ENCODE measurements around the gene NRXN3.
A peak's percentile ranks its signal among the peaks of the same experiment; 100 is the strongest.

NRXN3 gene

GRCh38 chr14:78598046-78598920, 428.1 kb downstream of the NRXN3 start:
- peak; percentile 64 for DNase-seq

GRCh38 chr14:78605025-78605762, 435.0 kb downstream of the NRXN3 start:
- no peak for DNase-seq

- no peak for DNase-seq
These were observed 435.8 kb downstream of the NRXN3 start for GRCh38 chr14:78605897-78606500.

DNA sequence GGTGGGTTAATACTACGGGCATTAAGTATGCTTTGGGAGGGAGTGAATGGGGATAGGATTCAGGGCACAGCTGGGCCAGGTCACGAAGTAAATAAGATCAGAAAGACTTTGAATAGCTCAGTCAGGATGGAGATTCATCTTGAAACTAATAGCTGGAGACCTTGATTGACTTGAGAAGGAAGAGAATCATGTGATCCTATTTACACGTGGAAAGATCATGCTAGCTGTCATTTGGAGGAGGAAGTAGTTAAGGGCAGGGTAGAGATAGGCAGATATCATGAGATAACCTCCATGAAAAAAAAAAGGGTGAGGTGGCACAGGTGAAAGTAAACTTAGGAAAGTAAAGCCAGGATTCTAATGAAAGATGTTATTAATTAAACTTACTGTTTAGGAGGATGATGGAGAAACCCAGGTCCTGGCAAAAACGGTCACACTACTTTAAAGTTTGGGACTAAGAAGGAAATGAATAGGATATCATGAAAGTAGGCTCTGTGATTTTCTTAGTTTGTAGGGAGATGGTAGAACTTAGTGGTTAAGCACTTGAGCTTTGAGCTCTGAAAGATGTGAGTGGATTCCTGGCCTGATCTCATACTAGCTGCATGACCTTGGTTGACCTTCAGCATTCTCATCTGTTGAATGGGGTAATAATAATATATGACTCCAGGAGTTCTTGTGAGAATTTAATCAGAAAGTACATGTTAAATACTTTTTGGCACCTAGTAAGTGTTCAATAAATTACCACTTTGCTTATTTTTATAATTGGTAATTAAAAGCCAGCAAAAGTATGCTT, 439.0 kb downstream of the NRXN3 start:
- no peak for DNase-seq

- peak; percentile 54 for DNase-seq
These were observed 440.8 kb downstream of the NRXN3 start for GRCh38 chr14:78610994-78611393.

DNA sequence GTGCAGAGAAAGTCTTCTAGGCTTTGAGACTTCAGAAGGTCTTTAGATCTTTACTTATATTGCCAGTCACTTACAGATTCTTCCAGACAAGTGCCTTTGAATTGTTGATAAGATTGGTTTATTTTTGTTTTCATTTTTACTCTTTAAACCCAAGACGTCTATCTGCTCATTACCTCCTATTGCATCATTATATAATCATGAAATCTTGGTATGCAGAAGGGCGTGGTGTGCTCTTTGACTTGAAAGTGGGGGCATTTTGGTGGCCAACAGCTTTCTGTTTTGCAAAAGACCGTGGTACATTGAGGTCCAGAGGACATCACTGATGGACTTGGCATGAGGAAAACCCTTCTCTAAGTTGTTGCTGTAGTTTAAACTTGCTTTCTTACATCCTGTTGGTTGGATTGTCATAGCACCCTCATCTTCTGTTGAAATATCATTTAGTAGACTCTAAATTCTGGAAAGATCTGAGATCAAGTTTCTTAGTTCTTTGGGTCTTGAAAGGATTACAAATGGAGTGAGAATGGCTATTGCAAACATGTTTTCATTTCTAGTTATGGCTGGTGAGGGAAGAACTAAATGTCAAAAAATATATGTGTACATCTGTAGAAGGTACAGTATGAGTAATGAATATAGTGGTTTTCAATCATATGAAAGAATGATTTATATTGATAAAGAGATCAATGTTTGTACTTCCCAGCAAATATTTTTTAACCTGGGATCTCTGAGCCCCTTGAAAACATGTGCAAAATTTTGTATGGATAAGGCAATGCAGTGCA, 441.8 kb downstream of the NRXN3 start:
- DNase-seq, result no peak

DNA sequence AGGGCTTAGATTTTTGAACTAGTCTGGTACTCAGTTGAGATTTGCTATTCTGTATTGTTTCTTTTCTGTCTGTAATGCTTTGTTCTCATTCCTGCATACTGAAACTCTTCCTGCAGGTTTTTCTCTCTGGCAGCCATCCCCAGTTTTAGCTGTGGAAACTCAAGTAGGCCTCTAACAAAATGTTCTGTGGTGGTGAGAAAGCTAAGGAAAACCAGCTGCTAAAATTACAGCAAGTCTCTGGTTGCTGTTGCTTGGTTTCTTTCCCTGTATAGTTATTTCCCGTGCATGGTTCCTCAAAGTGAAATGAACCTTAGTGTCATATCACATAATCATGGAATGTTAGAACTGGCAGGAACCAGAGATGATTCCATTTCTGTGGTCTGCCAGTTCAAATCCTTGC, 442.5 kb downstream of the NRXN3 start:
- DNase-seq, result no peak

- DNase-seq, result no peak
These were observed 444.4 kb downstream of the NRXN3 start for GRCh38 chr14:78614593-78614992.

- DNase-seq, result no peak
These were observed 447.6 kb downstream of the NRXN3 start for GRCh38 chr14:78617735-78618134.

GRCh38 chr14:78618368-78618767, 448.2 kb downstream of the NRXN3 start:
- no peak for DNase-seq

- no peak for DNase-seq
These were observed 456.9 kb downstream of the NRXN3 start for GRCh38 chr14:78627114-78627513.

GRCh38 chr14:78631551-78631950, 461.4 kb downstream of the NRXN3 start:
- no peak for DNase-seq

DNA sequence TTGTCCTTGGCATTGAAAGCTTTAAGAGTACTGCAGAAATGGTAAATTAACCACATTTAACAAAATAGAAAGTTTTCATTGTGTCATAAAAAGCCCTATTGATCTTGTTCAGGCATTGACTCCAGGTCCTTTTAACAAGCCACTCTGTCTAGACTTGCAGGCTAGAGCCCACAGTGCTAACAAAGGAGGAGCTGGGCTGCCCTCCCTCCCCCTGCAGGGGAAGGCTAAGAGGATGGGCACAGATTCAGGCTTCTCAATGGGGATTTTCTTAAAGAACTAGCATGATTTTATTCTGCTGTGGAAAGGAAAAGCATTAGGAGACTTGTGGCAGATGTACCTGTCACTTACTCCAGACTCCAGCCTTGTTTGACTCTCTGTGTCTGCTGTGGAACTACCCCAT, 463.6 kb downstream of the NRXN3 start:
- DNase-seq, result no peak

GRCh38 chr14:78637489-78637888, 467.3 kb downstream of the NRXN3 start:
- DNase-seq, result no peak

- no peak for DNase-seq
These were observed 467.8 kb downstream of the NRXN3 start for GRCh38 chr14:78637908-78638475.

GRCh38 chr14:78638926-78639325, 468.8 kb downstream of the NRXN3 start:
- no peak for DNase-seq

DNA sequence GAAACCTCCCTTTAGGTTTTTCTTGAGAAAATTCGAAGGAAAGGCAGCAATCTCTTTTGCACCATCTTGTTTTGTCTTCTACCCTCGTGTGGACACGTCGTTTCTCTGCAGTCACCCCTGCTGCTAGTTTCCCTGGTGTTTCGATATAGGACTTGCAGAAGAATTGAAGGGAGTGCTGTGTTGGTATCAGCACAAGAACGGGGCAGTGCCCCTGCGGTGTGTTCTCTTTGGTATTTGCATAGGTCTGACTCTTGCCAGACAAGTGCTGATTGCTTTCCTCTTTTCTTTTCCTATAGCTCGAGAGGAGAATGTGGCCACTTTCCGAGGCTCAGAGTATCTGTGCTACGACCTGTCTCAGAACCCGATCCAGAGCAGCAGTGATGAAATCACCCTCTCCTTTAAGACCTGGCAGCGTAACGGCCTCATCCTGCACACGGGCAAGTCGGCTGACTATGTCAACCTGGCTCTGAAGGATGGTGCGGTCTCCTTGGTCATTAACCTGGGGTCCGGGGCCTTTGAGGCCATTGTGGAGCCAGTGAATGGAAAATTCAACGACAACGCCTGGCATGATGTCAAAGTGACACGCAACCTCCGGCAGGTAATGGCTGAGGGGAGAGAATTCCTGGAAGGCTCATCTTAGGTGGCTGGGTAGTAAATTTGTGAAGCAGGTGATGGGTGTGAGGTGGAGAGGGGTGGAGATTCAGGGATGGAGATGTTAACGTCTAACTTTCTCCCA, 474.8 kb downstream of the NRXN3 start:
- DNase-seq, result no peak

DNA sequence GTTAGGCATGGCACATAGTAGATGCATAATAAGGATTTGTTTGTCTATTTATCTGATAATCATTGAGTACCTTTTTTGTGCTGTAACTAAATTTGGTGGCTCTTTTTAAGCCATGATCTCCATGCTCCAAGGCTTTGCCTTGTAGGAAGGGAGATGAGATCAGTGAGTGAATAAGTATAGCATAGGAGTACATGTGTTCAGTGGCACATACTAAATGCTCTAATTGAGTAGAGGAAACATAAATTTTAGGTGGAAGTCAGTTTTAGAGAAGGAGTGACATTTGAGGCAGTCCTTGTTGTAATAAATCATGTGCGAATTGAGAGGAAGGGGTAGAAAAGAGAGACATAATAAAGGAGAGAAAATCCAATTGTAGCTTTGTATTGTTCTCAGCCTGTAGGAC, 482.6 kb downstream of the NRXN3 start:
- DNase-seq, result no peak

- no peak for DNase-seq
These were observed 483.0 kb downstream of the NRXN3 start for GRCh38 chr14:78653173-78653572.

DNA sequence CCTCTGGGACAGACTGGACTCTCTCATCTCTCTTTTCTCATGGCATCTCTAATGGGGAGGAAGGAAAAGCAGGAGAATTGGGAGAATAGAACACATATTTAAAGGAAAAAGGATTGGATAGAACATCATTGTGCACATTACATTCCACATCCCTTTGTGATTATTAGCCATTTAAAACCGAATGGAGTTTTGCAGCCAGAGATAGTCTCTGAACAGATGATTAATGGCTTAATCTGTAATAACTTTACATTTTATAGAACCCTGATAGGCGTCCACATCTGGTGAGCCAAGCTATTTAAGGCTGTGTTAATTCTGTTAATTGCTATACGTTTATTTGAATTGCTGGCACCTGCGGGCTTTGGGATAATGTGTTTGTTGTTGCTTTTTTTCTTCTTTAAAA, 487.3 kb downstream of the NRXN3 start:
- no peak for DNase-seq

- no peak for DNase-seq
These were observed 494.7 kb downstream of the NRXN3 start for GRCh38 chr14:78664841-78665240.

Measured in COR-L47 (cell line).